Measurements from ENCODE around the gene DBET.
"Not testable (repeated sequence)": the region's sequence is repeated elsewhere in the genome, so short reads cannot be mapped to it uniquely, and the experiment has no call there.

DBET gene

GRCh38 chr4:190064342-190064741 lies at the start of gene DBET:
TSS of gene DBET (plus strand) at chr4:190064502.
- in situ Hi-C loops (cut with HindIII; ENCODE audit: low sequenced_read_pairs); DNase-seq (ENCODE audit: low read depth, low spot score): not testable (repeated sequence)

GRCh38 chr4:190014771-190015537 lies 49.3 kb upstream of the DBET start:
- TF ChIP-seq CTCF (IDR thresholded peaks at IDR 0.05; ENCODE audit: low read depth, low read length): no peak
- peak overlapping the region; percentile 12 for H3K4me3 ChIP-seq (ENCODE audit: low read depth, low read length)
- in situ Hi-C loops (cut with HindIII; ENCODE audit: low sequenced_read_pairs): no loop called here
- no peak for DNase-seq (ENCODE audit: low read depth, low spot score)

More at GRCh38 chr4:190064342-190064741, at the start of gene DBET:
- H3K4me3 ChIP-seq (ENCODE audit: low read depth, low read length): not testable (repeated sequence)

GRCh38 chr4:190015538-190016368 lies 48.5 kb upstream of the DBET start:
- TF ChIP-seq CTCF (IDR thresholded peaks at IDR 0.05; ENCODE audit: low read depth, low read length): no peak
- no peak for DNase-seq (ENCODE audit: low read depth, low spot score)
- in situ Hi-C loops (cut with HindIII; ENCODE audit: low sequenced_read_pairs): no loop called here
- no peak overlapping the region for H3K4me3 ChIP-seq (ENCODE audit: low read depth, low read length)

- no peak overlapping the region for H3K4me3 ChIP-seq (ENCODE audit: low read depth, low read length)
- no peak for DNase-seq (ENCODE audit: low read depth, low spot score)
- in situ Hi-C loops (cut with HindIII; ENCODE audit: low sequenced_read_pairs): no loop called here
Measured at GRCh38 chr4:190016369-190017289, 47.7 kb upstream of the DBET start.

GRCh38 chr4:190017357-190018200 lies 46.7 kb upstream of the DBET start:
- in situ Hi-C loops (cut with HindIII; ENCODE audit: low sequenced_read_pairs): no loop called here
- H3K4me3 ChIP-seq (ENCODE audit: low read depth, low read length): no peak overlapping the region
- TF ChIP-seq CTCF (IDR thresholded peaks at IDR 0.05; ENCODE audit: low read depth, low read length): no peak
- DNase-seq (ENCODE audit: low read depth, low spot score): no peak

More at GRCh38 chr4:190016369-190017289, 47.7 kb upstream of the DBET start:
- TF ChIP-seq CTCF (IDR thresholded peaks at IDR 0.05; ENCODE audit: low read depth, low read length): no peak

GRCh38 chr4:190018201-190018920 lies 45.9 kb upstream of the DBET start:
- TF ChIP-seq CTCF (IDR thresholded peaks at IDR 0.05; ENCODE audit: low read depth, low read length): no peak
- no peak for DNase-seq (ENCODE audit: low read depth, low spot score)
- no peak overlapping the region for H3K4me3 ChIP-seq (ENCODE audit: low read depth, low read length)
- in situ Hi-C loops (cut with HindIII; ENCODE audit: low sequenced_read_pairs): no loop called here

Data from astrocyte of the spinal cord (primary cell).